H1 (cell line): ENCODE measurements around the gene FNDC1. TPM values are rescaled to one million over a fixed set of nuclear protein-coding genes. Genes with fewer than 3 reads are reported as not detected.

ENCODE experiments used
- ASH2L ChIP-seq: fragments of 200-600, 300-600 bp; sonication (generic); IDR thresholded peaks from one replicate; pipeline ENCODE4 v1.7.1; 2017; ENCODE audit warnings: low read length
- BACH1 ChIP-seq: IDR thresholded peaks from 2 replicates; pipeline ENCODE4 v1.6.1; 2012; ENCODE audit warnings: low read length, improper control_type of control experiment
- CEBPB ChIP-seq: IDR thresholded peaks from 2 replicates; pipeline ENCODE4 v1.6.1; 2012; ENCODE audit warnings: low read depth, low read length
- CHD1 ChIP-seq: IDR thresholded peaks from 2 replicates; pipeline ENCODE4 v1.6.1; 2012; ENCODE audit warnings: low read depth, low read length, improper control_type of control experiment
- CREB1 ChIP-seq: IDR thresholded peaks from 2 replicates; pipeline ENCODE4 v1.6.1; 2012; ENCODE audit warnings: inconsistent platforms
- EP300 ChIP-seq, 2 experiments: IDR thresholded peaks; 1 replicate in 1 of 2; 2 replicates in 1 of 2; pipeline ENCODE4 v1.6.1; 2011 to 2012; ENCODE audit warnings: low read depth in 2 of 2, low read length in 2 of 2, mild to moderate bottlenecking in 2 of 2, borderline replicate concordance in 1 of 2, inconsistent platforms in 1 of 2, moderate library complexity in 1 of 2
- HDAC2 ChIP-seq, 2 experiments: fragments of 300-600 bp in 1 of 2; sonication (generic) in 1 of 2; IDR thresholded peaks; 2 replicates each; pipeline ENCODE4 v1.6.1; 2011 to 2012; ENCODE audit warnings: low read depth in 2 of 2, low read length in 2 of 2, mild to moderate bottlenecking in 2 of 2, moderate library complexity in 2 of 2, borderline replicate concordance in 1 of 2, inconsistent platforms in 1 of 2
- JUN ChIP-seq: IDR thresholded peaks from 2 replicates; pipeline ENCODE4 v1.6.1; 2011; ENCODE audit warnings: low read depth, mild to moderate bottlenecking, improper control_type of control experiment, low read length
- MAFK ChIP-seq: IDR thresholded peaks from 2 replicates; pipeline ENCODE4 v1.6.1; 2012; ENCODE audit warnings: low read depth, mild to moderate bottlenecking, improper control_type of control experiment, low read length
- NRF1 ChIP-seq: IDR thresholded peaks from 2 replicates; pipeline ENCODE4 v1.6.1; 2011; ENCODE audit warnings: mild to moderate bottlenecking, low read depth, low read length, improper control_type of control experiment
- PHF8 ChIP-seq: fragments of 200-600 bp; sonication (generic); conservative IDR thresholded peaks from 2 replicates; pipeline ENCODE4 v1.7.1; 2012; ENCODE audit warnings: low read depth, mild to moderate bottlenecking, inconsistent platforms, low read length, moderate library complexity
- POLR2A ChIP-seq, 2 experiments: IDR thresholded peaks; 1 replicate in 1 of 2; 2 replicates in 1 of 2; pipeline ENCODE4 v1.6.1; 2011; ENCODE audit warnings: low read depth in 2 of 2, low read length in 2 of 2, mild to moderate bottlenecking in 2 of 2; ENCODE audit errors: control extremely low read depth in 1 of 2
- RNF2 ChIP-seq: fragments of 200-900, 300-1000 bp; sonication (generic); IDR thresholded peaks from 2 replicates; pipeline ENCODE4 v1.7.1; 2016; ENCODE audit warnings: borderline replicate concordance, low read depth, mild to moderate bottlenecking, antibody characterized with exemption, low read length; ENCODE audit not compliant: poor library complexity, severe bottlenecking; ENCODE audit errors: missing control alignments
- SAP30 ChIP-seq: fragments of 300-600 bp; sonication (generic); IDR thresholded peaks from 2 replicates; pipeline ENCODE4 v1.7.1; 2012; ENCODE audit warnings: low read length, moderate library complexity, mild to moderate bottlenecking, inconsistent platforms; ENCODE audit not compliant: insufficient read depth, insufficient replicate concordance
- SIRT6 ChIP-seq: IDR thresholded peaks from one replicate; pipeline ENCODE4 v1.7.1; 2012; ENCODE audit warnings: low read length, inconsistent platforms
- SP2 ChIP-seq: IDR thresholded peaks from 2 replicates; pipeline ENCODE4 v1.6.1; 2012; ENCODE audit warnings: mild to moderate bottlenecking, low read length, inconsistent platforms
- TBP ChIP-seq: IDR thresholded peaks from 2 replicates; pipeline ENCODE4 v1.6.1; 2011; ENCODE audit warnings: low read depth, low read length, improper control_type of control experiment
- TCF12 ChIP-seq: IDR thresholded peaks from 2 replicates; pipeline ENCODE4 v1.6.1; 2011; ENCODE audit warnings: low read depth, mild to moderate bottlenecking, low read length
- TEAD4 ChIP-seq: IDR thresholded peaks from 2 replicates; pipeline ENCODE4 v1.6.1; 2012; ENCODE audit warnings: low read depth, low read length, inconsistent platforms, mixed read lengths
- polyA plus RNA-seq, 7 experiments: library from polyadenylated mRNA; depleted of rRNA in 3 of 7; stranded (reverse) in 5 of 7; unstranded in 2 of 7; fragments of >200 nt in 5 of 7; fragments of 200-250 nt in 2 of 7; gene quantifications; 1 replicate in 5 of 7; 2 replicates in 1 of 7; 4 replicates in 1 of 7; pipeline versions ENCODE4 v1.2.1 to v1.2.3, GENCODE V29; 2011 to 2013; ENCODE audit warnings: missing spikeins in 2 of 7, mixed read lengths in 2 of 7
- total RNA-seq: library from RNA; stranded (reverse); fragmentation: NEBNext Ultra II Directional; extraction: Animal tissue kit (Norgen Biotek cat#: 25700); gene quantifications from 2 replicates; pipeline ENCODE4 v1.2.1, GENCODE V29; 2021
- TF ChIP-seq, protein P1 (sequence below), 3 experiments: IDR thresholded peaks; 1 replicate in 2 of 3; 2 replicates in 1 of 3; pipeline versions ENCODE4 v1.5.1 to v1.6.1; 2011; ENCODE audit warnings: low read length in 3 of 3, mild to moderate bottlenecking in 3 of 3, inconsistent platforms in 2 of 3, low read depth in 1 of 3, moderate library complexity in 1 of 3; ENCODE audit not compliant: insufficient read depth in 1 of 3; ENCODE audit errors: control extremely low read depth in 1 of 3
- TF ChIP-seq, protein P2 (sequence below): IDR thresholded peaks from 2 replicates; pipeline ENCODE4 v1.6.1; 2012; ENCODE audit warnings: low read length, inconsistent platforms

Gene FNDC1
- total and polyA plus RNA-seq, 2 of the 8 experiments (the other 6 are each of a cell fraction or from before 2014, with no cell fraction given), result 0.06 to 0.30 TPM

GRCh38 chr6:159168536-159169192, 536 bp upstream of the FNDC1 start (continued):
- no peak for TF ChIP-seq SAP30
- no peak for TF ChIP-seq SP2
- TF ChIP-seq HDAC2 (IDR thresholded peaks at IDR 0.05; ENCODE audit: borderline replicate concordance in 1 of 2, low read depth in 2 of 2, low read length in 2 of 2), result no peak
- no peak for TF ChIP-seq MAFK
- TF ChIP-seq TBP, result no peak
- no peak for TF ChIP-seq CHD1
- TF ChIP-seq PHF8, result no peak
- TF ChIP-seq EP300 (IDR thresholded peaks at IDR 0.05; ENCODE audit: borderline replicate concordance in 1 of 2, low read depth in 2 of 2, low read length in 2 of 2), result no peak
- TF ChIP-seq TEAD4, result no peak
- TF ChIP-seq, protein P1, sequence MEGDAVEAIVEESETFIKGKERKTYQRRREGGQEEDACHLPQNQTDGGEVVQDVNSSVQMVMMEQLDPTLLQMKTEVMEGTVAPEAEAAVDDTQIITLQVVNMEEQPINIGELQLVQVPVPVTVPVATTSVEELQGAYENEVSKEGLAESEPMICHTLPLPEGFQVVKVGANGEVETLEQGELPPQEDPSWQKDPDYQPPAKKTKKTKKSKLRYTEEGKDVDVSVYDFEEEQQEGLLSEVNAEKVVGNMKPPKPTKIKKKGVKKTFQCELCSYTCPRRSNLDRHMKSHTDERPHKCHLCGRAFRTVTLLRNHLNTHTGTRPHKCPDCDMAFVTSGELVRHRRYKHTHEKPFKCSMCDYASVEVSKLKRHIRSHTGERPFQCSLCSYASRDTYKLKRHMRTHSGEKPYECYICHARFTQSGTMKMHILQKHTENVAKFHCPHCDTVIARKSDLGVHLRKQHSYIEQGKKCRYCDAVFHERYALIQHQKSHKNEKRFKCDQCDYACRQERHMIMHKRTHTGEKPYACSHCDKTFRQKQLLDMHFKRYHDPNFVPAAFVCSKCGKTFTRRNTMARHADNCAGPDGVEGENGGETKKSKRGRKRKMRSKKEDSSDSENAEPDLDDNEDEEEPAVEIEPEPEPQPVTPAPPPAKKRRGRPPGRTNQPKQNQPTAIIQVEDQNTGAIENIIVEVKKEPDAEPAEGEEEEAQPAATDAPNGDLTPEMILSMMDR (IDR thresholded peaks at IDR 0.05; ENCODE audit: control extremely low read depth in 1 of 3, insufficient read depth in 1 of 3, low read depth in 1 of 3, low read length in 3 of 3), result peak; percentile 53 to 65 (median 60)
- no peak for TF ChIP-seq TCF12
- peak; percentile 30 for TF ChIP-seq ASH2L
- TF ChIP-seq JUN, result no peak
- TF ChIP-seq, protein P2, sequence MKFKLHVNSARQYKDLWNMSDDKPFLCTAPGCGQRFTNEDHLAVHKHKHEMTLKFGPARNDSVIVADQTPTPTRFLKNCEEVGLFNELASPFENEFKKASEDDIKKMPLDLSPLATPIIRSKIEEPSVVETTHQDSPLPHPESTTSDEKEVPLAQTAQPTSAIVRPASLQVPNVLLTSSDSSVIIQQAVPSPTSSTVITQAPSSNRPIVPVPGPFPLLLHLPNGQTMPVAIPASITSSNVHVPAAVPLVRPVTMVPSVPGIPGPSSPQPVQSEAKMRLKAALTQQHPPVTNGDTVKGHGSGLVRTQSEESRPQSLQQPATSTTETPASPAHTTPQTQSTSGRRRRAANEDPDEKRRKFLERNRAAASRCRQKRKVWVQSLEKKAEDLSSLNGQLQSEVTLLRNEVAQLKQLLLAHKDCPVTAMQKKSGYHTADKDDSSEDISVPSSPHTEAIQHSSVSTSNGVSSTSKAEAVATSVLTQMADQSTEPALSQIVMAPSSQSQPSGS, result no peak
- no peak for TF ChIP-seq NRF1
- TF ChIP-seq RNF2, result no peak
- no peak for TF ChIP-seq BACH1
- TF ChIP-seq POLR2A (IDR thresholded peaks at IDR 0.05; ENCODE audit: control extremely low read depth in 1 of 2, low read depth in 2 of 2, low read length in 2 of 2), result no peak
- no peak for TF ChIP-seq CEBPB
- TF ChIP-seq SIRT6, result no peak
- no peak for TF ChIP-seq CREB1
